Stimulated activated CD4-positive, alpha-beta T cell treated with anti-CD3 and anti-CD28 coated beads, TNF-alpha, amount 100 ng/mL, for 48 hours (primary cell): ENCODE results near the gene ZNF710.
"Not testable (repeated sequence)": the region's sequence is repeated elsewhere in the genome, so short reads cannot be mapped to it uniquely, and the experiment has no call there.

Source experiments
- DNase-seq, 3 donors: peaks; one replicate each; pipeline ENCODE4 v3.0.0-alpha.2; 2020; ENCODE audit warnings: low read depth in 3 of 3

ZNF710 gene

GRCh38 chr15:90060797-90061196, 59.7 kb downstream of the ZNF710 start:
- no peak for DNase-seq

GRCh38 chr15:90062023-90062442, 60.9 kb downstream of the ZNF710 start:
- peak in 2 of 3 donors; percentile 10 to 52 for DNase-seq

- no peak for DNase-seq
These were observed 61.4 kb downstream of the ZNF710 start for GRCh38 chr15:90062462-90062932.

GRCh38 chr15:90062973-90063769, 62.0 kb downstream of the ZNF710 start:
- DNase-seq, result no peak

- DNase-seq, result no peak
These were observed 62.7 kb downstream of the ZNF710 start for GRCh38 chr15:90063770-90064247.

GRCh38 chr15:90064911-90065681, 64.0 kb downstream of the ZNF710 start:
- DNase-seq, result no peak

- no peak for DNase-seq
These were observed 64.5 kb downstream of the ZNF710 start for GRCh38 chr15:90065682-90066049.

- no peak for DNase-seq
These were observed 66.2 kb downstream of the ZNF710 start for GRCh38 chr15:90067181-90067952.

GRCh38 chr15:90067953-90068606, 67.0 kb downstream of the ZNF710 start:
- no peak for DNase-seq

GRCh38 chr15:90070623-90071022, 69.5 kb downstream of the ZNF710 start:
- not testable (repeated sequence) for DNase-seq

- peak; percentile 63 to 70 (median 65) for DNase-seq
These were observed 70.2 kb downstream of the ZNF710 start for GRCh38 chr15:90071220-90071807.

GRCh38 chr15:90072978-90073640, 72.0 kb downstream of the ZNF710 start:
- no peak for DNase-seq

- no peak for DNase-seq
These were observed 72.9 kb downstream of the ZNF710 start for GRCh38 chr15:90074023-90074422.

GRCh38 chr15:90074916-90075315, 73.8 kb downstream of the ZNF710 start:
- no peak for DNase-seq

GRCh38 chr15:90075420-90076289, 74.5 kb downstream of the ZNF710 start:
- DNase-seq, result no peak

GRCh38 chr15:90076716-90077115, 75.6 kb downstream of the ZNF710 start:
- DNase-seq, result no peak

GRCh38 chr15:90078965-90079364, 77.8 kb downstream of the ZNF710 start:
- DNase-seq, result no peak

GRCh38 chr15:90079619-90080457, 78.7 kb downstream of the ZNF710 start:
- no peak for DNase-seq

GRCh38 chr15:90080458-90080755, 79.3 kb downstream of the ZNF710 start:
- DNase-seq, result no peak
